Kidney capillary endothelial cell (primary cell): ENCODE data around the gene CLDN16.

Source experiments
- DNase-seq: peaks from one replicate; pipeline ENCODE4 v3.0.0-alpha.2; 2018; ENCODE audit warnings: low spot score

CLDN16 gene

GRCh38 chr3:190387578-190388213 lies at the start of gene CLDN16:
CLDN16 (plus strand) TSS chr3:190388163; CDS start chr3:190388330, 167 bp downstream.
- no peak for DNase-seq

GRCh38 chr3:190338717-190339116 lies 49.2 kb upstream of the CLDN16 start:
- peak; percentile 80 for DNase-seq

- DNase-seq, result peak; percentile 93
These were observed 48.8 kb upstream of the CLDN16 start for GRCh38 chr3:190339130-190339529.

- peak; percentile 41 for DNase-seq
These were observed 47.9 kb upstream of the CLDN16 start for GRCh38 chr3:190340071-190340470.

GRCh38 chr3:190345027-190345821 lies 42.7 kb upstream of the CLDN16 start:
- peak; percentile 42 for DNase-seq

GRCh38 chr3:190345878-190346277 lies 42.1 kb upstream of the CLDN16 start:
- no peak for DNase-seq

- DNase-seq, result no peak
These were observed 41.4 kb upstream of the CLDN16 start for GRCh38 chr3:190346541-190346940.

GRCh38 chr3:190352861-190353457 lies 35.0 kb upstream of the CLDN16 start:
- DNase-seq, result no peak

- DNase-seq, result no peak
These were observed 31.7 kb upstream of the CLDN16 start for GRCh38 chr3:190356246-190356645.

GRCh38 chr3:190357468-190357867 lies 30.5 kb upstream of the CLDN16 start:
- DNase-seq, result no peak

- DNase-seq, result no peak
These were observed 28.1 kb upstream of the CLDN16 start for GRCh38 chr3:190359813-190360212.

GRCh38 chr3:190360228-190360627 lies 27.7 kb upstream of the CLDN16 start:
- DNase-seq, result no peak

- no peak for DNase-seq
These were observed 26.2 kb upstream of the CLDN16 start for GRCh38 chr3:190361791-190362190.

- DNase-seq, result no peak
These were observed 25.7 kb upstream of the CLDN16 start for GRCh38 chr3:190362258-190362657.

GRCh38 chr3:190366133-190366532 lies 21.8 kb upstream of the CLDN16 start:
- DNase-seq, result no peak

GRCh38 chr3:190368881-190369280 lies 19.1 kb upstream of the CLDN16 start:
- DNase-seq, result no peak

- no peak for DNase-seq
These were observed 18.2 kb upstream of the CLDN16 start for GRCh38 chr3:190369668-190370295.

- DNase-seq, result no peak
These were observed 17.6 kb upstream of the CLDN16 start for GRCh38 chr3:190370369-190370768.

GRCh38 chr3:190371152-190371551 lies 16.8 kb upstream of the CLDN16 start:
- DNase-seq, result no peak

GRCh38 chr3:190375246-190375645 lies 12.7 kb upstream of the CLDN16 start:
- peak; percentile 9 for DNase-seq

GRCh38 chr3:190375671-190376070 lies 12.3 kb upstream of the CLDN16 start:
- DNase-seq, result no peak

GRCh38 chr3:190378240-190378891 lies 9.6 kb upstream of the CLDN16 start:
- no peak for DNase-seq
